ENCODE results near the gene LDHB. TPM values are rescaled to one million over a fixed set of nuclear protein-coding genes. Genes with fewer than 3 reads are reported as not detected.
"Not testable (repeated sequence)": the region's sequence is repeated elsewhere in the genome, so short reads cannot be mapped to it uniquely, and the experiment has no call there.

The LDHB gene
- total and polyA plus RNA-seq, 9 donors, result 266 to 674 (median 479) TPM

- Histone ChIP-seq H3K4me3 (no peak overlapping the region), H3K9me3 (no peaks in the 10 kb centered on the region), H3K27me3 (no peaks in the 10 kb centered on the region), H3K27ac (no peak overlapping the region), H3K4me1 (ENCODE audit: insufficient read depth) (no peaks in the 10 kb centered on the region), H3K36me3 (no peaks in the 10 kb centered on the region)
- WGBS, 3 donors, result 38 to 45% (median 38%) methylated on average over 4 of the region's 4 CpGs
- DNase-seq, result no peak
- no peak for TF ChIP-seq EP300 (IDR thresholded peaks at IDR 0.05)
- no peak for TF ChIP-seq POLR2A (IDR thresholded peaks at IDR 0.05)
- TF ChIP-seq CTCF (IDR thresholded peaks at IDR 0.05), result no peak
- intact Hi-C loops (cut with DNase I), result no loop called here
These were observed 9.1 kb upstream of the LDHB start for GRCh38 chr12:21666722-21667121.

- no peaks in the 10 kb centered on the region for H3K4me1 ChIP-seq (ENCODE audit: insufficient read depth)
- intact Hi-C loops (cut with DNase I), result no loop called here
- TF ChIP-seq POLR2A (IDR thresholded peaks at IDR 0.05) (no peak), EP300 (IDR thresholded peaks at IDR 0.05) (no peak), CTCF (IDR thresholded peaks at IDR 0.05) (no peak)
- H3K36me3 ChIP-seq, result no peaks in the 10 kb centered on the region
- DNase-seq, result no peak
- H3K9me3 ChIP-seq, result no peaks in the 10 kb centered on the region
- 71 to 81% (median 80%) methylated on average over 7 of the region's 7 CpGs for WGBS, 3 donors
- H3K27me3 ChIP-seq, result no peaks in the 10 kb centered on the region
- H3K4me3 ChIP-seq, result no peak overlapping the region
- H3K27ac ChIP-seq, result no peak overlapping the region
These were observed 8.2 kb upstream of the LDHB start for GRCh38 chr12:21665816-21666215.

GRCh38 chr12:21662122-21662792 lies 4.6 kb upstream of the LDHB start:
- H3K4me3 ChIP-seq, result no peak overlapping the region
- no peak for DNase-seq
- H3K27ac ChIP-seq, result no peak overlapping the region
- 90 to 94% (median 93%) methylated on average over 27 of the region's 27 CpGs for WGBS, 3 donors
- intact Hi-C loops (cut with DNase I), result no loop called here
- no peaks in the 10 kb centered on the region for H3K9me3 ChIP-seq
- TF ChIP-seq CTCF (IDR thresholded peaks at IDR 0.05) (no peak), EP300 (IDR thresholded peaks at IDR 0.05) (no peak), POLR2A (IDR thresholded peaks at IDR 0.05) (no peak)
- H3K36me3 ChIP-seq, result no peaks in the 10 kb centered on the region
- no peaks in the 10 kb centered on the region for H3K4me1 ChIP-seq (ENCODE audit: insufficient read depth)
- no peaks in the 10 kb centered on the region for H3K27me3 ChIP-seq

GRCh38 chr12:21661396-21662093 lies 3.9 kb upstream of the LDHB start:
- H3K36me3 ChIP-seq; H3K27me3 ChIP-seq; intact Hi-C loops (cut with DNase I); H3K4me1 ChIP-seq (ENCODE audit: insufficient read depth); DNase-seq; H3K27ac ChIP-seq; H3K4me3 ChIP-seq; H3K9me3 ChIP-seq: not testable (repeated sequence)
- 93 to 97% (median 96%) methylated on average over 38 to 44 of the region's 44 CpGs for WGBS, 3 donors

GRCh38 chr12:21659383-21659782 lies 1.7 kb upstream of the LDHB start:
- Histone ChIP-seq H3K27me3 (no peaks in the 10 kb centered on the region), H3K4me3 (no peak overlapping the region), H3K36me3 (no peaks in the 10 kb centered on the region), H3K27ac (no peak overlapping the region), H3K9me3 (no peaks in the 10 kb centered on the region), H3K4me1 (ENCODE audit: insufficient read depth) (peaks cover 1% of the 10 kb centered on the region)
- 83% methylated on average over 1 of the region's 1 CpG for WGBS, 3 donors
- TF ChIP-seq CTCF (IDR thresholded peaks at IDR 0.05), result no peak
- TF ChIP-seq EP300 (IDR thresholded peaks at IDR 0.05), result no peak
- no peak for TF ChIP-seq POLR2A (IDR thresholded peaks at IDR 0.05)
- no peak for DNase-seq
- intact Hi-C loops (cut with DNase I), result no loop called here
